ENCODE results near the gene ZDHHC12. TPM values are rescaled to one million over a fixed set of nuclear protein-coding genes. Genes with fewer than 3 reads are reported as not detected.

Gene ZDHHC12
- total RNA-seq, 4 donors from 2014 or later = 13.2 to 34.1 (median 25.3) TPM

- WGBS, 2 donors = 66 to 75% methylated on average over 11 of the region's 11 CpGs
- Histone ChIP-seq H3K9me3 (no peaks in the 10 kb centered on the region), H3K4me1 (peaks cover 0 to 28% (median 11%) of the 10 kb centered on the region in 4 donors), H3K27me3 (no peaks in the 10 kb centered on the region), H3K4me3 (peak overlapping the region; percentile 72 to 95 (median 88)), H3K27ac (peak overlapping the region in 3 of 4 donors; percentile 92 to 96 (median 94)), H3K36me3 (peaks cover 0 to 18% (median 0%) of the 10 kb centered on the region in 3 donors)
- TF ChIP-seq, protein P1, sequence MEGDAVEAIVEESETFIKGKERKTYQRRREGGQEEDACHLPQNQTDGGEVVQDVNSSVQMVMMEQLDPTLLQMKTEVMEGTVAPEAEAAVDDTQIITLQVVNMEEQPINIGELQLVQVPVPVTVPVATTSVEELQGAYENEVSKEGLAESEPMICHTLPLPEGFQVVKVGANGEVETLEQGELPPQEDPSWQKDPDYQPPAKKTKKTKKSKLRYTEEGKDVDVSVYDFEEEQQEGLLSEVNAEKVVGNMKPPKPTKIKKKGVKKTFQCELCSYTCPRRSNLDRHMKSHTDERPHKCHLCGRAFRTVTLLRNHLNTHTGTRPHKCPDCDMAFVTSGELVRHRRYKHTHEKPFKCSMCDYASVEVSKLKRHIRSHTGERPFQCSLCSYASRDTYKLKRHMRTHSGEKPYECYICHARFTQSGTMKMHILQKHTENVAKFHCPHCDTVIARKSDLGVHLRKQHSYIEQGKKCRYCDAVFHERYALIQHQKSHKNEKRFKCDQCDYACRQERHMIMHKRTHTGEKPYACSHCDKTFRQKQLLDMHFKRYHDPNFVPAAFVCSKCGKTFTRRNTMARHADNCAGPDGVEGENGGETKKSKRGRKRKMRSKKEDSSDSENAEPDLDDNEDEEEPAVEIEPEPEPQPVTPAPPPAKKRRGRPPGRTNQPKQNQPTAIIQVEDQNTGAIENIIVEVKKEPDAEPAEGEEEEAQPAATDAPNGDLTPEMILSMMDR (IDR thresholded peaks at IDR 0.05) = no peak
- TF ChIP-seq POLR2A (IDR thresholded peaks at IDR 0.05) (no peak), EP300 (IDR thresholded peaks at IDR 0.05) (no peak)
- DNase-seq (ENCODE audit: low spot score in 2 of 2) = no peak
These were observed 46.5 kb upstream of the ZDHHC12 start for GRCh38 chr9:128770286-128771030.

DNA sequence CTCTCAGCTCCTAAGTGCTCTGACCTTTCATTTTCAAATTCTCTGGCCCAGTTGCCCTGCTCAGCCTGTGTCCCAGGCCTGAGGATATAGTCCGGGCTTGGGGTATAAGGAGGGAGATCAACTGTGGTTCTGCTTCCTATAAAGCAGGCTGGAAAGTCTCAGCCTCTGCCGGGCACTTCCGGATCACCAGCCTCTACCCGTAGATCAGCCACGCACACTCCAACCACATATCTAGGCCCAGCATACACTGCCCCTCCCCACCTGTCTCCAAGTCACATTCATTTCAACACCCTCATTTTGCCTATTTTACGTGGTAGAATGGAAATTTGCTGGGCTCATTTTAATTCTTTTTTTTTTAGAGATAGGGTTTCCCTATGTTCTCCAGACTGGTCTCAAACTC lies 44.7 kb upstream of the ZDHHC12 start:
- 80 to 85% methylated on average over 6 of the region's 6 CpGs for WGBS, 2 donors
- Histone ChIP-seq H3K9me3 (no peaks in the 10 kb centered on the region), H3K36me3 (peaks cover 0 to 33% (median 0%) of the 10 kb centered on the region in 3 donors), H3K4me1 (peaks cover 0 to 28% (median 11%) of the 10 kb centered on the region in 4 donors), H3K4me3 (no peak overlapping the region), H3K27me3 (no peaks in the 10 kb centered on the region), H3K27ac (no peak overlapping the region)
- TF ChIP-seq, protein P1 (IDR thresholded peaks at IDR 0.05) = no peak
- no peak for TF ChIP-seq EP300 (IDR thresholded peaks at IDR 0.05)
- no peak for TF ChIP-seq POLR2A (IDR thresholded peaks at IDR 0.05)
- DNase-seq (ENCODE audit: low spot score in 2 of 2) = no peak

DNA sequence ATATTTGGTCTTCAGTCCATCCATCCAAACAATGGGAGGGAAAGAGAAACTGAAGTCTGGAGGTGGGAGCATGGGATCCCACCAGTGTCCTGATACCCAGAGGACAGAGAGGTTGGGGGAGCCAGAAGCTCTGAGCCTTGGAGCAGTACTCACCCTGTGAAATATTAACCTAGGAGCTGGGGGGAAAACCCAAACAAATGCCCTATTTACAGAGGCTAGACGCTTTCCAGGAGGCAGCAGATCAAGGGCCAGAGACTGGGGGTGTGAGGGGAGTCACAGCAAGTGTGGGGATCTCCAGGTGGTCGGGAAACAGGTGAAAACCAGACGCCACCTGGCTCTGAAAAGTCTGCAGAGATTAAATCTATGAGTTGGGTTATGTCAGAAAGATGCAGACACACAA lies 41.6 kb upstream of the ZDHHC12 start:
- Histone ChIP-seq H3K4me1 (peaks cover 0 to 15% (median 4%) of the 10 kb centered on the region in 4 donors), H3K9me3 (no peaks in the 10 kb centered on the region), H3K27ac (no peak overlapping the region), H3K4me3 (no peak overlapping the region), H3K27me3 (no peaks in the 10 kb centered on the region), H3K36me3 (peaks cover 0 to 38% (median 0%) of the 10 kb centered on the region in 3 donors)
- DNase-seq (ENCODE audit: low spot score in 2 of 2) = no peak
- no peak for TF ChIP-seq EP300 (IDR thresholded peaks at IDR 0.05)
- WGBS, 2 donors = 73 to 74% methylated on average over 3 of the region's 3 CpGs

- WGBS, 2 donors = 84 to 86% methylated on average over 6 of the region's 6 CpGs
- no peak for DNase-seq (ENCODE audit: low spot score in 2 of 2)
- TF ChIP-seq, protein P1 (IDR thresholded peaks at IDR 0.05) = no peak
- TF ChIP-seq EP300 (IDR thresholded peaks at IDR 0.05) (no peak), POLR2A (IDR thresholded peaks at IDR 0.05) (no peak)
These were observed 40.4 kb upstream of the ZDHHC12 start for GRCh38 chr9:128764361-128764760.

DNA sequence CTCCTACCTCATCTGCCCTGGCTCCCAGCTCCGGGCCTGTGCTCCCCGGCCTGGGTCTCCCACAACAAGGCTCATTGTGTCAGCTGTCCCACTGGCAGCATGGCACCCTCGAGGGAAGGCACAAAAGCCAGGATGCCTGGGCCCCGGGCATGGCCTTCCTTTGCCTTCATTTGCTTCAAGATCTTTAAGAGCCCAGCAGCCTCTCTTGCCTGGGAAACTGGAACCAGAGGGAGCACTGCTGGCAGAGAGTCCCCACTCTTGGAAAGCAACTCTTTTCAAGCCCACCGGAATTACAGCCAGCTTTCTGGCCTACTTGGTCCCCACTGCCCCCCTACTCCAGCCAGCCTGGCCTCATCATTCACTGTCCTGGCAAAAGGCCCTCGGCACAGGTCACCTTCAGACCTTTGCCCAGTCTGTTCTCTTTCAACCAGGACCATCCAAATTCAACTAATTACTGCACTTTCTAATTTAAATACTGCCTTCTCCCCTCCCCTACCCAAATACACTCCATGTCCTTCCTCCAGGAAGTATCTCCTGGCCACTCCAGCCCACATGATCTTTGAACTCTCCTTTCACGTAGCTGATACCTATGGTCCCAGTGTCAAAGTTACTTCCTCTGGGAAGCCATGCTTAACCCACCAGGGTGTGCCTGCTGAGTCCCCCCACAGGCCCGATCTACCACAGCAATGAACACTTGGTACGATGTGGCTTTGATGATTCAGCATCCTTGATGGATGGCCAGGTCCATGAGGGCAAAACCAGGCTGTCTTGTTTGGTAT lies 38.9 kb upstream of the ZDHHC12 start:
- H3K4me1 ChIP-seq = no peaks in the 10 kb centered on the region
- no peak for DNase-seq (ENCODE audit: low spot score in 2 of 2)
- TF ChIP-seq POLR2A (IDR thresholded peaks at IDR 0.05) = no peak
- TF ChIP-seq, protein P1 (IDR thresholded peaks at IDR 0.05) = no peak
- TF ChIP-seq EP300 (IDR thresholded peaks at IDR 0.05) = no peak
- H3K4me3 ChIP-seq = no peak overlapping the region
- peaks cover 0 to 49% (median 0%) of the 10 kb centered on the region in 3 donors for H3K36me3 ChIP-seq
- H3K9me3 ChIP-seq = no peaks in the 10 kb centered on the region
- 70% methylated on average over 9 of the region's 9 CpGs for WGBS, 2 donors
- H3K27me3 ChIP-seq = no peaks in the 10 kb centered on the region
- H3K27ac ChIP-seq = no peak overlapping the region

More at GRCh38 chr9:128764361-128764760, 40.4 kb upstream of the ZDHHC12 start:
- Histone ChIP-seq H3K27me3 (no peaks in the 10 kb centered on the region), H3K27ac (no peak overlapping the region), H3K36me3 (peaks cover 0 to 48% (median 0%) of the 10 kb centered on the region in 3 donors), H3K4me1 (peaks cover 0 to 3% (median 0%) of the 10 kb centered on the region in 4 donors), H3K4me3 (no peak overlapping the region), H3K9me3 (no peaks in the 10 kb centered on the region)

Data from tibial nerve (tissue), 4 donors.